T-helper 22 cell (primary cell): Measurements from ENCODE around the gene GRIN3B.

Experiments
- DNase-seq: peaks from one replicate; pipeline ENCODE4 v3.0.0-alpha.2; 2020; ENCODE audit warnings: low read depth

Gene GRIN3B

DNA sequence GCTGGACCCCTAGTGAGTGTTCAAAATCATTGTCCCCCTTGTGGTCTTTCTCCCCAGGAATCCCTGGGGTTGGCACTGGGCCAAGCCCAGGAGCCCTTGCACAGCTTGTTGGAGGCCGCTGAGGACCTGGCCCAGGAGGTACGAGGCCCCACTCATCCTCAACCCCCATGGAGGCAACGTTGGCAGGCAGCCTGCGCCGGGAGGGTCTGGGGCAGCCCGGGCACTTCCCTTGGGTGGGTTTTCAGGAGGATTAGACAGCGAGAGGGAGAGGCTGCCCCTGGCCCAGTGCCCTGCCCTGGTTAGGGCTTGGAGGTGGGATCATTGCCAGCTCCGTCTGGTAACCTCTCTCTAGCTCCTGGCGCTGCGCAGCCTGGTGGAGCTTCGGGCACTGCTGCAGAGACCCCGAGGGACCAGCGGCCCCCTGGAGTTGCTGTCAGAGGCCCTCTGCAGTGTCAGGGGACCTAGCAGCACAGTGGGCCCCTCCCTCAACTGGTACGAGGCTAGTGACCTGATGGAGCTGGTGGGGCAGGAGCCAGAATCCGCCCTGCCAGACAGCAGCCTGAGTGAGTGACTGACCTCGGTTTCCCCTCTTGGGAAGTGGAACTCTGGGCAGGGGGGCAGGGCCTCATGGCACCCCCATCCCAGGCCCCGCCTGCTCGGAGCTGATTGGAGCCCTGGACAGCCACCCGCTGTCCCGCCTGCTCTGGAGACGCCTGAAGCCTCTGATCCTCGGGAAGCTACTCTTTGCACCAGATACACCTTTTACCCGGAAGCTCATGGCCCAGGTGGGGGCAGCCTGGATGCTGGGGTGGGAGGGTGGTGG lies 42.7 kb downstream of the GRIN3B start:
- no peak for DNase-seq

DNA sequence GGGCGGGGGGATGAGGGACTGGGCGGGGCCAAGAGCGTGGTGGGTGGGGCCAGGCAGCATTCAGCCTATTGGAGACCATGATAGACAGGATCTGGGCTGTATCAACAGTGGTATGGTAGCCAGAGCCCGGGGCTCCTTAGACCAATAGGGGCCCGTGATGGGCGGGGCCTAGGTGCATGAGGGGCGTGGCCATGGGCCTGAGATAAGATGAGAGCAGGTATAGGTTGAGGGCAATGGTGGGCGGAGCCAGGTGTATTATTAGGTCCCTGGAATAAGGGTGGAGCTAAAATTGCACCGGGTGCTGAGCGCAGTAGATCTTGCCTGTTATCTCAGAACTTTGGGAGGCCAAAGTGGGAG lies 45.0 kb downstream of the GRIN3B start:
- peak; percentile 58 for DNase-seq

DNA sequence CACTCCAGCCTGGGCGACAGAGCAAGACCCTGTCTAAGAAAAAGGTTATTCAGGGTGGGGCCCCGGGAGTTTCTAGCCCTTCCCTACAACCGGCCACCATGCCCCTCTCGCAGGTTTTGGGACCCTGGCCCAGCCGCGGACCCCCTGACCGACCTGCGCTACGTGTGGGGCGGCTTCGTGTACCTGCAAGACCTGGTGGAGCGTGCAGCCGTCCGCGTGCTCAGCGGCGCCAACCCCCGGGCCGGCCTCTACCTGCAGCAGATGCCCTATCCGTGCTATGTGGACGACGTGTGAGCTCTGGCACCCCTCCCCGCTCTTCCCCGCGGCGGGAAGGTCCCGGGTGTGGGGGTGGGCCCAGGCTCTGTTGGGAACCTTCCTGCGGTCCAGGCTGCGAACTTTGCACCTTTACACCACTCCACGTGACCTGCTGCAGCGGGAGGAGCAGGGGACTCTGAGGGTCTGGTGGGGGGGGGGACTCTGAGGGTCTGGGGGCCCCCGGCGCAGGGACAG lies 46.0 kb downstream of the GRIN3B start:
- no peak for DNase-seq

DNA sequence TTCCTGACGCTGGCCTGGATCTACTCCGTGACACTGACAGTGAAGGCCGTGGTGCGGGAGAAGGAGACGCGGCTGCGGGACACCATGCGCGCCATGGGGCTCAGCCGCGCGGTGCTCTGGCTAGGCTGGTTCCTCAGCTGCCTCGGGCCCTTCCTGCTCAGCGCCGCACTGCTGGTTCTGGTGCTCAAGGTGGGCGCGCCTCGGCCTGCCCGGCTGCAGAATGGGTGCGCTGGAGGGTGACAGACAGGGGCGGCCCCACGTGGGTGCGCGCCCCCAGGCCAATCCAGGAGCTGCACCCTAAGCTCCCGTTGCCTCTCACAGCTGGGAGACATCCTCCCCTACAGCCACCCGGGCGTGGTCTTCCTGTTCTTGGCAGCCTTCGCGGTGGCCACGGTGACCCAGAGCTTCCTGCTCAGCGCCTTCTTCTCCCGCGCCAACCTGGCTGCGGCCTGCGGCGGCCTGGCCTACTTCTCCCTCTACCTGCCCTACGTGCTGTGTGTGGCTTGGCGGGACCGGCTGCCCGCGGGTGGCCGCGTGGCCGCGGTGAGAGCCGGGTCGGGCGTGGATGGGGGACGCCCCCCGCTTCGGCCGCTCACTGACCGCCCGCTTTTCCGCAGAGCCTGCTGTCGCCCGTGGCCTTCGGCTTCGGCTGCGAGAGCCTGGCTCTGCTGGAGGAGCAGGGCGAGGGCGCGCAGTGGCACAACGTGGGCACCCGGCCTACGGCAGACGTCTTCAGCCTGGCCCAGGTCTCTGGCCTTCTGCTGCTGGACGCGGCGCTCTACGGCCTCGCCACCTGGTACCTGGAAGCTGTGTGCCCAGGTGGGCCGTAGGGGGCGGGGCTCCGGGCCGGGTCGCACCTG lies 46.8 kb downstream of the GRIN3B start:
- DNase-seq: no peak

DNA sequence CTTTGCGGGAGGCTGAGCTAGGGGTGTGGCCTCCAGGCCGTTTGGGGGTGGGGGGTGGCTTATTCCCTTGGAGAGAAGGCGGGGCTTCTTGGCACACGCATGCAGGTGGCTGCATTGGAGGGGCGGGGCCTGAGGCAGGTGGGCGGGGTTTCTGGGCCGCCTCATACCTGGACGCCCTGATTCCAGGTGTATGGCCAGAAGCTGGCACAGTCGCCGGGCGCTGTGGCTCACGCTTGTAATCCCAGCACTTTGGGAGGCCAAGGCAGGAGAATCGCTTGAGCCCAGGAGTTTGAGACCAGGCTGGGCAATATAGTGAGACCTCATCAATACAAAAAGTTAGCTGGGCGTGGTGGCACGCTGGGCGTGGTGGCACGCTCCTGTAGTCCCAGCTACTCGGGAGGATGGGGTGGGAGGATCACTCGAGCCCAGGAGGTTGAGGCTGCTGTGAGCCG lies 47.5 kb downstream of the GRIN3B start:
- DNase-seq: no peak

DNA sequence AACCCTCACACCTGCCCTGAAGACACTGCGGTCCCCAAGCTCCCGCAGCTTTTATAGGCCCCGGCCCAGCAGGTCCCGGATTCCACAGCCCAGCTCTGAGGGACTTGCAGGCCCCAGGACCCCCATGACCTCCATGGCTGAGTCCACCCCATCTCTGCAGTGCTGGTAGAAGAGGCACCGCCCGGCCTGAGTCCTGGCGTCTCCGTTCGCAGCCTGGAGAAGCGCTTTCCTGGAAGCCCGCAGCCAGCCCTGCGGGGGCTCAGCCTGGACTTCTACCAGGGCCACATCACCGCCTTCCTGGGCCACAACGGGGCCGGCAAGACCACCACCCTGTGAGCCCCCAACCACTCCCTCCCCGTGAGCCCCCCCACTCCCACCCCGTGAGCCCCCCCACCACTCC lies 48.9 kb downstream of the GRIN3B start:
- DNase-seq: no peak

DNA sequence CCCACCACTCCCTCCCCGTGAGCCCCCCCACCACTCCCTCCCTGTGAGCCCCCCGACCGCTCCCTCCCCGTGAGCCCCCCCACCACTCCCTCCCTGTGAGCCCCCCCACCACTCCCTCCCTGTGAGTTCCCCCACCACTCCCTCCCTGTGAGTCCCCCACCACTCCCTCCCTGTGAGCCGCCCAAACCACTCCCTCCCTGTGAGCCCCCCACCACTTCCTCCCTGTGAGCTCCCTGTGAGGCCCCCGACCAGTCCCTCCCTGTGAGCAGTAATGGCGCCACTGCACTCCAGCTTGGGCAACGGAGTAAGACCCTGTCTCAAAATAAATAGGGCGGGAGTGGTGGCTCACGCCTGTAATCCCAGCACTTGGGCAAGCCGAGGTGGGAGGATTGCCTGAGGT lies 49.6 kb downstream of the GRIN3B start:
- no peak for DNase-seq

DNA sequence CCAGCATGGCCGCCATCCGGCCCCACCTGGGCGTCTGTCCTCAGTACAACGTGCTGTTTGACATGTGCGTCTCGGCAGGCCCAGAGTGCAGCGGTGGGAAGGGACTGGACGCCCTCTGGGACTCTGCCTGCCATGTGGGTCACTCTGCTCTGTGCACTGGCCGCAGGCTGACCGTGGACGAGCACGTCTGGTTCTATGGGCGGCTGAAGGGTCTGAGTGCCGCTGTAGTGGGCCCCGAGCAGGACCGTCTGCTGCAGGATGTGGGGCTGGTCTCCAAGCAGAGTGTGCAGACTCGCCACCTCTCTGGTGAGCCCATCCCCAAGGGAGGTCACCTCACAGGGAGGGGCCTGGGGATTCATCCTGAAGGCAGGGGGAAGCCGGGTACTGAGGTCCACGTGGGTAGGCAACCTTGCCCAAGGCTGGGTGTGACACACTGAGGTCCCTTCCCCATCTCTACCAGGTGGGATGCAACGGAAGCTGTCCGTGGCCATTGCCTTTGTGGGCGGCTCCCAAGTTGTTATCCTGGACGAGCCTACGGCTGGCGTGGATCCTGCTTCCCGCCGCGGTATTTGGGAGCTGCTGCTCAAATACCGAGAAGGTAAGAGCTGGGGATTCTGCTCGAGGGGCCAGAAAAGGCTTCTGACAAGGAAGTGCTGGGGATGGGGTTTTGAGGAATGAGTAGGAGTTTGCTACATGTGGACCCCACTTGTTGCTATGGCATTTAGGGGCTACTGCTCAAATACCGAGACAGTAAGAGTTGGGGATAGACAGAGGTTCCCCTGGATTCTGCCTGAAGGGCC lies 51.0 kb downstream of the GRIN3B start:
- DNase-seq: no peak

DNA sequence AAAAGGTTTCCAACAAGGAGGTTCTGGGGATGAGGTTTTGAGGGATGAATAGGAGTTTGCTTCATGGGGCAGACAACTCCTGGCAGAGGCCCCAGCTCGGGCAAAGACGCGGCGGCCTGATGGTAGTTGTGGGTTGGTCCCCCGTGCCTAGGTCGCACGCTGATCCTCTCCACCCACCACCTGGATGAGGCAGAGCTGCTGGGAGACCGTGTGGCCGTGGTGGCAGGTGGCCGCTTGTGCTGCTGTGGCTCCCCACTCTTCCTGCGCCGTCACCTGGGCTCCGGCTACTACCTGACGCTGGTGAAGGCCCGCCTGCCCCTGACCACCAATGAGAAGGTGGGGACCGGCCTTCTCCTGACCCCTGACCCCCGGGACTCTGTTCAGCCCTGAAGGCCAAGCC lies 51.6 kb downstream of the GRIN3B start:
- DNase-seq: no peak

DNA sequence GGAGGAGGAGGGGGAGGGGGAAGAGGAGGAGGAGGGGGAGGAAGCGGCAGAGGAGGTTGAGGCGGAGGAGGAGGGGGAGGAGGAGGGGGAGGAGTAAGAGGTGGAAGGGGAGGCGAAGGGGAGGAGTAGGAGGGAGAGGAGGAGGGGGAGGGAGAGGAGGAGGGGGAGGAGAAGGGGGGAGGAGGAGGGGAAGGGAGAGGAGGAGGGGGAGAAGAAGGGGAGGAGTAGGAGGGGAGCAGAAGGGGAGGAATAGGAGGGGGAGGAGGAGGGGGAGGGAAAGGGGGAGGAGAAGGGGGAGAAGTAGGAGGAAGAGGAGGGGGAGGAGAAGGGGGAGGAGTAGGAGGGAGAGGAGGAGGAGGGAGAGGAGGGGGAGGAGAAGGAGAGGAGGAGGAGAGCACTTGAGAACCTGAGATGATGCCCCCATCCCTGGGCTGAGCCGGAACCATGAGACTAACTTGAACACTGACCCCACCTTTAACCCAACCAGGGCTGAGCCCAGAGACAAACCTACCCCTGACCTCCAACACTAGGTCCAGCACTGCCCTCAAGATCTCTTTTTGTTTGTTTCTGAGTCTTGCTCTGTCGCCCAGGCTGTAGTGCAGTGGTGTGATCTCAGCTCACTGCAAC lies 52.2 kb downstream of the GRIN3B start:
- DNase-seq: no peak

DNA sequence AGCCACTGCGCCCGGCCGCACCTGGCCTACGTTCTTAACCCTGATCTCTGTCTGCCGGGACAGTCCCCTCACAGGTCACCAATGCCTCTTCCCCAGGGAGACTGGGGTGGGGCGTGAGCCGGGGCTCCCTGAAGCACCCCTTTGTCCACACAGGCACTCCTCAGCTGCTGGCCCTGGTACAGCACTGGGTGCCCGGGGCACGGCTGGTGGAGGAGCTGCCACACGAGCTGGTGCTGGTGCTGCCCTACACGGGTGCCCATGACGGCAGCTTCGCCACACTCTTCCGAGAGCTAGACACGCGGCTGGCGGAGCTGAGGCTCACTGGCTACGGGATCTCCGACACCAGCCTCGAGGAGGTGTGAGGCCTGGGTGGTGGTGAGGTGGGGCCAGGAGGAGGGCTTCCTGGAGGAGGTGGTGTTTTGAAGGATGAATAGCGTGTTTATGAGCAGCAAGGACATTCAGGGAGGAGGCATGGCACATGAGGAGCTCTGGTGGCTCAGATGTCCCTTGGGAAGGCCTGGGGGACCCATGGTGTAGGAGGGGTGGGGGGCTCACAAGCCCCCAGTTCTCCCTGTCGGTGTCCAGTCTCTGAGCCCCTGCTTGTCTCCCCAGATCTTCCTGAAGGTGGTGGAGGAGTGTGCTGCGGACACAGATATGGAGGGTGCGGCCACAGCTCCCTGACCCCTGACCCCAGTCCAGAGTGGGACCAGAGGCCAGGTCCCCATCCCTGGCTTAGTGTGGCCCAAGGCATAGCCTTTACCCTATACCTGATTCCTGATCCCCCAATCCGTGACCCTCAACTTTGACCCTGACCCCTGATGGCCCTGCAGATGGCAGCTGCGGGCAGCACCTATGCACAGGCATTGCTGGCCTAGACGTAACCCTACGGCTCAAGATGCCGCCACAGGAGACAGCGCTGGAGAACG lies 53.2 kb downstream of the GRIN3B start:
- no peak for DNase-seq

DNA sequence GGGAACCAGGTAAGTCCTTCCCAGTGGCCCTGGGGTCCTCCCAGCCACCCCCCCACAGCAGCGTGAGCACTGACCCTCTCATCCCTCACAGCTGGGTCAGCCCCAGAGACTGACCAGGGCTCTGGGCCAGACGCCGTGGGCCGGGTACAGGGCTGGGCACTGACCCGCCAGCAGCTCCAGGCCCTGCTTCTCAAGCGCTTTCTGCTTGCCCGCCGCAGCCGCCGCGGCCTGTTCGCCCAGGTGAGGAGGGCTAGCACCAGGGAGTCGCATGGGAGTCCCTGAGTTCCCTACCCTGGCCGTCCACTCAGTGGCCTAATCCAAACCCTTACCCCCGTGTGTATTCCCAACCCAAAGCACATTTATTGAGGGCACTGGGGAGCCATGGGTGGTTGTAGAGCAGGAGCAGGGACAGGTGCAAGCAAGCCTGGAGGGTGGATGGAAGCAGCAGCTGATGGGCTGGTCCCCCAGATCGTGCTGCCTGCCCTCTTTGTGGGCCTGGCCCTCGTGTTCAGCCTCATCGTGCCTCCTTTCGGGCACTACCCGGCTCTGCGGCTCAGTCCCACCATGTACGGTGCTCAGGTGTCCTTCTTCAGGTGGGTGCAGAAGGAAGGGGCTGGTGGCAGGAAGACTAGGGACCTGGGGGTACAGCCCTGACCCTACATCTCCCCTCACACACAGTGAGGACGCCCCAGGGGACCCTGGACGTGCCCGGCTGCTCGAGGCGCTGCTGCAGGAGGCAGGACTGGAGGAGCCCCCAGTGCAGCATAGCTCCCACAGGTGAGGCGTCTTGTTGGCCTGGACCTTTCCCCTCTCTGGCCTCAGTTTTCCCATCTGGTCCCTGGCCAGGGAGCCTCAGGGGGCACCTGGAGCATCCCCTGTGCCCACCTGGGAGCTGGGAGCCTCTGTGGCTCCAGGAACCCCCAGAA lies 54.1 kb downstream of the GRIN3B start:
- no peak for DNase-seq

DNA sequence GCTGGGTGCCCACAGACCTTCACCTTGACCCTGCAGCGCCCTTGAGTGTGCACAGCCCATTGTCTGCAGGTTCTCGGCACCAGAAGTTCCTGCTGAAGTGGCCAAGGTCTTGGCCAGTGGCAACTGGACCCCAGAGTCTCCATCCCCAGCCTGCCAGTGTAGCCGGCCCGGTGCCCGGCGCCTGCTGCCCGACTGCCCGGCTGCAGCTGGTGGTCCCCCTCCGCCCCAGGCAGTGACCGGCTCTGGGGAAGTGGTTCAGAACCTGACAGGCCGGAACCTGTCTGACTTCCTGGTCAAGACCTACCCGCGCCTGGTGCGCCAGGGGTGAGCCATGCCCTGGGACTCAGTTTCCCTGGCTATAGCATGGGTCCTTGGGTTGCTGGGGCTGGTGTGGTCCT lies 54.8 kb downstream of the GRIN3B start:
- no peak for DNase-seq

DNA sequence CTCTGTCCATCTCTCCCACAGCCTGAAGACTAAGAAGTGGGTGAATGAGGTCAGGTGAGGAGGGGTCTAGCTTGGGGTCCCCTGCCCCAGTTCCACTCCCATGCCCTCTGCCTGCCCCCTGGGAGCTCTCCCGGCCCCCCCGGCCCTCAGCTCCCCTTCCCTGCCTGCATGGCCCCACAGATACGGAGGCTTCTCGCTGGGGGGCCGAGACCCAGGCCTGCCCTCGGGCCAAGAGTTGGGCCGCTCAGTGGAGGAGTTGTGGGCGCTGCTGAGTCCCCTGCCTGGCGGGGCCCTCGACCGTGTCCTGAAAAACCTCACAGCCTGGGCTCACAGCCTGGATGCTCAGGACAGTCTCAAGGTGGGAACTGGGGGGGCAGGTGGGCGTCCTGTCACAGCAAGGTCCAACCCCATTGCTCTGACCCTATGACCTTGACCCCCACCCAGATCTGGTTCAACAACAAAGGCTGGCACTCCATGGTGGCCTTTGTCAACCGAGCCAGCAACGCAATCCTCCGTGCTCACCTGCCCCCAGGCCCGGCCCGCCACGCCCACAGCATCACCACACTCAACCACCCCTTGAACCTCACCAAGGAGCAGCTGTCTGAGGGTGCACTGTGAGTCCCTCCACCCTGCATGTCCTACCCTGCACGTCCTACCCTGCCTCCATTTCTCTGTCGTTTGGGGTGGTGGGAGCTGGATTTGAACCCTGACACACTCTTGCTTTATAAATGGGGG lies 55.8 kb downstream of the GRIN3B start:
- no peak for DNase-seq

DNA sequence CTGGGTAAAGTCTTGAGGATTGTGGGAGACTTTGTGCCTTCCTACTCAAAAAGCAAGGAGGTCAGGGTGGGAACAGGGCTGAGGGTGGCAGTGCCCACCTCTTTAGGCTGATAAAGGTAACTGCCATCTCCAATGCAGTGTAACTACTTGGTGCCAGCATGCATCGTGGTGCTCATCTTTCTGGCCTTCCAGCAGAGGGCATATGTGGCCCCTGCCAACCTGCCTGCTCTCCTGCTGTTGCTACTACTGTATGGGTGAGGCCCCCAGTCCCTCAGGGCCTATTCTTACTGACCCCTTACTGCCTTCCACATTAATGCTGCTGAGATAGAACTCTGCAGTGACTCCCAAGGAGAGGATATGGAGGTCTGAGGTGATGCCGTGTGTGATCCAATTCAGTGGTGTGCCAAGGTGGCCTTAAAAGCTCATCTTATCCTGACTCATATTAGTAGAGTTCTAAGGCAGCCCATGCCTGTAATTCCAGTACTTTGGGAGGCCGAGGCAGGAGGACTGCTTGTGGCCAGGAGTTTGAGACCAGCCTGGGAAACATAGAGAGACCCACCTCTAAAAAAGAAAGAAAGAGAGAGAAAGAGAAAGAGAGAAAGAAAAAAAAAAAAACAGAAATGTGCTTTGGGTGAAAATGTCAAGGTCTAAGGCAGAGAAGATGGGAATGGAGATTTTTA lies 57.1 kb downstream of the GRIN3B start:
- no peak for DNase-seq

DNA sequence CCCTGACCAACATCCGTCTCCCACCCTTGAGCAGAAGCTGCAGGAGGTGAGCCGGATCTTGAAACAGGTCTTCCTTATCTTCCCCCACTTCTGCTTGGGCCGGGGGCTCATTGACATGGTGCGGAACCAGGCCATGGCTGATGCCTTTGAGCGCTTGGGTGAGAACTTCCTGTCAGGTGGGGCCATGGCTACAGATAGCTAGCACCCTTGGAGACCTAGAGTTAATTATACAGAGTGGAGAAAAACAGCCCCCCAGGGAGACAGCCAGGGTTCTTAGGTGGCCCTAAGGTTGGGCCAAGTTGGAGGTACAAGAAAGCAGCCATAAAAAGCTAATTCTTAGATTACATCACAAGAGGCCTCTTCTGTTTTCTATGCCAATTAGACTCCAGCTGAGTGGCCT lies 57.9 kb downstream of the GRIN3B start:
- no peak for DNase-seq
